SU-DHL-6 (cell line): Measurements from ENCODE around the gene ST6GALNAC3.

Experiments used
- H2AFZ ChIP-seq: fragments of 200-600 bp; sonication (generic); 2 replicates; pipeline ENCODE4 v1.6.1; 2014; ENCODE audit warnings: low read depth, mild to moderate bottlenecking, moderate library complexity, mixed read lengths, antibody characterized with exemption, low read length; ENCODE audit not compliant: severe bottlenecking
- H3F3A ChIP-seq: fragments of 200-600 bp; shearing (Covaris generic); 2 replicates; pipeline ENCODE4 v1.6.0; 2016; ENCODE audit warnings: antibody characterized with exemption, mild to moderate bottlenecking; ENCODE audit not compliant: insufficient read depth
- H3K27ac ChIP-seq: fragments of 200-600 bp; sonication (generic); 2 replicates; pipeline ENCODE4 v1.5.1; 2016; ENCODE audit warnings: low read depth, mild to moderate bottlenecking, low read length, moderate library complexity, mixed read lengths
- H3K27me3 ChIP-seq: fragments of 200-600 bp; sonication (generic), shearing (Covaris generic); 2 replicates; pipeline ENCODE4 v1.6.0; 2014; ENCODE audit warnings: mild to moderate bottlenecking, low read length
- H3K36me3 ChIP-seq: fragments of 200-600 bp; sonication (generic); 2 replicates; pipeline ENCODE4 v1.6.1; 2014; ENCODE audit warnings: mild to moderate bottlenecking, low read length, mixed read lengths
- H3K4me2 ChIP-seq: fragments of 300-600, 200-600 bp; shearing (Covaris generic), sonication (generic); 2 replicates; pipeline ENCODE4 v1.6.0; 2014; ENCODE audit warnings: low read length, low read depth, mild to moderate bottlenecking; ENCODE audit not compliant: poor library complexity, severe bottlenecking
- H3K4me3 ChIP-seq: fragments of 200-600 bp; sonication (generic); 2 replicates; pipeline ENCODE4 v1.5.1; 2014; ENCODE audit warnings: antibody characterized with exemption, low read length, mild to moderate bottlenecking, mixed read lengths; ENCODE audit not compliant: insufficient read depth, poor library complexity, severe bottlenecking
- H3K79me2 ChIP-seq: fragments of 200-600 bp; sonication (generic); 2 replicates; pipeline ENCODE4 v1.6.1; 2014; ENCODE audit warnings: mild to moderate bottlenecking, low read length, moderate library complexity; ENCODE audit not compliant: insufficient read depth
- H3K9ac ChIP-seq: fragments of 200-600 bp; sonication (generic); 2 replicates; pipeline ENCODE4 v1.7.0; 2014; ENCODE audit warnings: mild to moderate bottlenecking, low read length
- H3K9me2 ChIP-seq: fragments of 200-600 bp; sonication (generic); replicated peaks from 2 replicates; pipeline ENCODE4 v1.6.1; 2014; ENCODE audit warnings: low read length; ENCODE audit not compliant: insufficient read depth
- H3K9me3 ChIP-seq: fragments of 200-600 bp; sonication (generic); 2 replicates; pipeline ENCODE4 v1.6.1; 2014; ENCODE audit warnings: low read length, mixed read lengths; ENCODE audit not compliant: insufficient read depth
- H4K20me1 ChIP-seq: fragments of 200-600 bp; sonication (generic); 2 replicates; pipeline ENCODE4 v1.6.1; 2014; ENCODE audit warnings: low read depth, mild to moderate bottlenecking, antibody characterized with exemption, low read length, moderate library complexity, mixed read lengths
- EZH2phosphoT487 ChIP-seq: fragments of 200-600 bp; sonication (generic), shearing (Covaris generic); conservative IDR thresholded peaks from 2 replicates; pipeline ENCODE4 v1.6.1; 2018; ENCODE audit warnings: mild to moderate bottlenecking, antibody characterized with exemption, low read length, moderate library complexity, mixed read lengths
- TF ChIP-seq, protein P1 (sequence below): fragments of 200-600 bp; sonication (generic); IDR thresholded peaks from one replicate; pipeline ENCODE4 v1.5.1; 2017; ENCODE audit warnings: antibody characterized with exemption, mild to moderate bottlenecking, low read length, moderate library complexity; ENCODE audit not compliant: insufficient read depth, poor library complexity, severe bottlenecking

ST6GALNAC3 gene

DNA sequence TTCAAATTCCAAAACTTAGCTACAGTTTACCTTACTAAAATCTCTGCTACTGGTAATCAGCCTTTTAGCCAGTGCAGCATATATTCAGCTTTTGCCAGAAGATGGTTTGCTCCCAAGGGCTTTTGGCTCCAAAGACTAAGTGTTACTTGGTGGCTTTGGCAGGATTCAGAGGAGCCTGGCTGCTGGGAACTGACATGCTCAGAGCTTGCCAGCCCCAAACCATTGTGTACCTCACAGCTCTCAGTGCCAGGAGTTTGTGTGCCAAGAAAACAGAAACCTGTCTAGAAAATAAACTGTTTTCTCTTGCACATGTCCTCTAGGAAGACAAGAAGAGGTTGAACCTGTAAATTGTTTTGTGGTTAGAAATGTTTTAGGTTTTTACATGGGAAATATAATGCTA lies 315.9 kb downstream of the ST6GALNAC3 start:
- Histone ChIP-seq H3K27me3 (no peaks in the 10 kb centered on the region), H3K4me2 (no peak overlapping the region), H3K27ac (no peak overlapping the region), H3K79me2 (no peaks in the 10 kb centered on the region), H3K9me2 (no peaks in the 10 kb centered on the region), H3K36me3 (no peaks in the 10 kb centered on the region), H3K4me3 (no peak overlapping the region), H3K9me3 (no peaks in the 10 kb centered on the region), H3K9ac (no peak overlapping the region), H2AFZ (no peak overlapping the region), H4K20me1 (no peaks in the 10 kb centered on the region), H3F3A (no peaks in the 10 kb centered on the region)
- TF ChIP-seq, protein P1, sequence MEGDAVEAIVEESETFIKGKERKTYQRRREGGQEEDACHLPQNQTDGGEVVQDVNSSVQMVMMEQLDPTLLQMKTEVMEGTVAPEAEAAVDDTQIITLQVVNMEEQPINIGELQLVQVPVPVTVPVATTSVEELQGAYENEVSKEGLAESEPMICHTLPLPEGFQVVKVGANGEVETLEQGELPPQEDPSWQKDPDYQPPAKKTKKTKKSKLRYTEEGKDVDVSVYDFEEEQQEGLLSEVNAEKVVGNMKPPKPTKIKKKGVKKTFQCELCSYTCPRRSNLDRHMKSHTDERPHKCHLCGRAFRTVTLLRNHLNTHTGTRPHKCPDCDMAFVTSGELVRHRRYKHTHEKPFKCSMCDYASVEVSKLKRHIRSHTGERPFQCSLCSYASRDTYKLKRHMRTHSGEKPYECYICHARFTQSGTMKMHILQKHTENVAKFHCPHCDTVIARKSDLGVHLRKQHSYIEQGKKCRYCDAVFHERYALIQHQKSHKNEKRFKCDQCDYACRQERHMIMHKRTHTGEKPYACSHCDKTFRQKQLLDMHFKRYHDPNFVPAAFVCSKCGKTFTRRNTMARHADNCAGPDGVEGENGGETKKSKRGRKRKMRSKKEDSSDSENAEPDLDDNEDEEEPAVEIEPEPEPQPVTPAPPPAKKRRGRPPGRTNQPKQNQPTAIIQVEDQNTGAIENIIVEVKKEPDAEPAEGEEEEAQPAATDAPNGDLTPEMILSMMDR, result no peak
- TF ChIP-seq EZH2phosphoT487, result no peak

DNA sequence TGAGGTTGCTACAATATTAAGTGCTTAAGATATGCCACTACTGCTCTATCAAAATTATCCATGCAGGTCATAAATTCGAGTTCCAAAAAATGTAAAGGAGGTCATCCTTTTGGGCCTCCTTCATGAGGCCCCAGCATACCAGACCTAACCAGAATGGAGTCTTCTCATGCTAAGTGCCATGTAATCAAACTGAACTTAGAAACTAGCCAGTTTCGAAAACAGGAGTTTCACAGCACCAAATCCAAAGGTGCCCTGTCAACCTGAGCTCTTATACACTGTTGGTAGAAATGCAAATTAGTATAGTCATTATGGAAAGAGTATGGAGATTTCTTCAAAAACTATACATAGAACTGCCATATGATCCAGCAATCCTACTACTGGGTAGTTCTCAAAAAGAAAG lies 320.5 kb downstream of the ST6GALNAC3 start:
- H3K27ac ChIP-seq, result no peak overlapping the region
- no peaks in the 10 kb centered on the region for H4K20me1 ChIP-seq
- no peaks in the 10 kb centered on the region for H3K9me2 ChIP-seq
- no peaks in the 10 kb centered on the region for H3K27me3 ChIP-seq
- no peak overlapping the region for H3K9ac ChIP-seq
- H3K4me2 ChIP-seq, result no peak overlapping the region
- no peaks in the 10 kb centered on the region for H3F3A ChIP-seq
- no peak for TF ChIP-seq EZH2phosphoT487
- TF ChIP-seq, protein P1, result no peak
- no peak overlapping the region for H2AFZ ChIP-seq
- H3K36me3 ChIP-seq, result no peaks in the 10 kb centered on the region
- H3K9me3 ChIP-seq, result no peaks in the 10 kb centered on the region
- no peak overlapping the region for H3K4me3 ChIP-seq
- no peaks in the 10 kb centered on the region for H3K79me2 ChIP-seq

DNA sequence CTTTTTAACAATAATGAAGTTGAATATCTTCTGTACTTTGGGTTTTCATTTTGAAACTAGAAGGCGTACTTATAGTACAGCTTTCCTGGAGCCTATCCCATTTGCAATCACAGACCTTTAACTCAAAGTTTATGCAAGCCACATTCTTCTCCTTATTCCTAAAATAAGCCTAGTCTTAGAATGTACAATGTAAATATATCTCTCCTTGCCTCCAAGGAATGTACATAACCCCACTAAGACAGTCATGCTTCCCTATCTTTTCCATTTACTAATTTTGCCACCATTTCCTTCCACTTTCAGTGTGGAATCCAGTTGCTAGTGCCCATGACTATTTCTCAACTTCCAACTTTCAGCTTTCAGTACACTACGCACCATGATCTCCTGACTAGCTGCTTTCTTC lies 327.6 kb downstream of the ST6GALNAC3 start:
- TF ChIP-seq, protein P1, result no peak
- no peak for TF ChIP-seq EZH2phosphoT487
- no peak overlapping the region for H3K4me3 ChIP-seq

More for the DNA sequence above, 327.6 kb downstream of the ST6GALNAC3 start:
- no peaks in the 10 kb centered on the region; the same call in 1 of the 2 replicates for H3K36me3 ChIP-seq
- no peaks in the 10 kb centered on the region for H3F3A ChIP-seq
- H3K4me2 ChIP-seq, result no peak overlapping the region
- no peaks in the 10 kb centered on the region for H3K9me2 ChIP-seq
- H3K79me2 ChIP-seq, result no peaks in the 10 kb centered on the region
- H2AFZ ChIP-seq, result no peak overlapping the region
- no peaks in the 10 kb centered on the region for H3K27me3 ChIP-seq
- peaks cover 9% of the 10 kb centered on the region; the same call in 1 of the 2 replicates for H3K9me3 ChIP-seq
- H3K9ac ChIP-seq, result no peak overlapping the region
- H3K27ac ChIP-seq, result no peak overlapping the region
- no peaks in the 10 kb centered on the region for H4K20me1 ChIP-seq
